SW480 (cell line): ENCODE results near the gene RHBDF2.
A peak's percentile ranks its signal among the peaks of the same experiment; 100 is the strongest.

Source experiments
- DNase-seq: peaks from one replicate; pipeline ENCODE4 v3.0.0-alpha.2; 2016; ENCODE audit warnings: low spot score

Gene RHBDF2

DNA sequence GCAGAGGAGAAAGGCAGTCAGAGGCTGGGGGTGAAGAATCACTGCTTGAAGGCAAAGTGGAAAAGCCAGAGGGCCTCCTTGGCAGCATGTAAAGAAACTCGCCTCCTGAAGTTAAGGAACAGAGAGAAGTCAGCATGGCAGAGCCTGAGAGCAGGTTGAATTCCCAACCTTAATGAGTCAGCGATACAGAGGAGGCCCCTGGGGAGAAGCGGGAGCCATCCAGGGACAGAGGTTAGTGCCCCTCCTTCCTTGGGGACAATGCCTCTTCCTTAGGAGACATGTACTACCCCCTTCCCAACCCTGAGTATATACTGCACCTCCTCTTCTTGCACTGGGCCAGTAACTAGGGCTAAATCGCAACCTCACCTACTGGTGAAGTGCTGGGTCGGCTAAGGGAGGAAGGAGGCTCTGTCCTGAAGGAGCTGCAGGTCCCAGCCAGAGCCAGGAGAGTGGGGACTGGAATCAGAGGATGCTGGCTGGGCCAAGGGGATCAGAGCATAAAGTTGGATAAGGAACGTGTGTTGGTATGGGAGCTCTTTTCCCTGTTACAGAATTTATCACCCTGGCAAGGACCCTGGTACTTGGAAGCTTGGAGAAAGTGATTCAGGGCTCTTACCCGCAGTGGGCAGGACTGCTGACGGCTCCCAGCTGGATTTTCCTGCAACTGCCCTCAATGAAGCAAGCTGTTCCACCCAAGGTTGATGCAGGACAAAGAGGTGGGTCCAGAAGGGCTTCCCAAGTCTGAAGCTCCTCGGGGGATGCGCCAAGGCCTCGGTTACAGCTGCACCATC lies 39.3 kb downstream of the RHBDF2 start:
- DNase-seq = no peak

DNA sequence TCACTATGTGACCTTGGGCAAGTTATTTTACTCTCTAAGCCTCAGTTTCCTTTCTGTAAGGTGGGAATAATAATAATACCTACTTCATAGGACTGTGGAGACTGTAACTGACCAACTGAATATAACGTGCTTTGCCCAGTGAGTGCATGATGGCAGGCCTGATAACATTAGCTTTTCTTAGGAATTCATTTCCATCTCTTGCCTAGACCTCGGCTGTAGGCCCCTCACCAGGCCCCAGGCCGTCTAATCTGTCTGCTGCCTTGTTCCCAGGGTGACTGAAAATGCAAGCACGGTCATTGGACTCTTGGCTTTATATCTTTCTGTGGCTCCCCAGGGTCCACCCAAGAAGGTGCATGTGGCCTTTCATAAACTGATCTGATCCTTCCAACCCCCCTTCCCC lies 41.5 kb downstream of the RHBDF2 start:
- no peak for DNase-seq

DNA sequence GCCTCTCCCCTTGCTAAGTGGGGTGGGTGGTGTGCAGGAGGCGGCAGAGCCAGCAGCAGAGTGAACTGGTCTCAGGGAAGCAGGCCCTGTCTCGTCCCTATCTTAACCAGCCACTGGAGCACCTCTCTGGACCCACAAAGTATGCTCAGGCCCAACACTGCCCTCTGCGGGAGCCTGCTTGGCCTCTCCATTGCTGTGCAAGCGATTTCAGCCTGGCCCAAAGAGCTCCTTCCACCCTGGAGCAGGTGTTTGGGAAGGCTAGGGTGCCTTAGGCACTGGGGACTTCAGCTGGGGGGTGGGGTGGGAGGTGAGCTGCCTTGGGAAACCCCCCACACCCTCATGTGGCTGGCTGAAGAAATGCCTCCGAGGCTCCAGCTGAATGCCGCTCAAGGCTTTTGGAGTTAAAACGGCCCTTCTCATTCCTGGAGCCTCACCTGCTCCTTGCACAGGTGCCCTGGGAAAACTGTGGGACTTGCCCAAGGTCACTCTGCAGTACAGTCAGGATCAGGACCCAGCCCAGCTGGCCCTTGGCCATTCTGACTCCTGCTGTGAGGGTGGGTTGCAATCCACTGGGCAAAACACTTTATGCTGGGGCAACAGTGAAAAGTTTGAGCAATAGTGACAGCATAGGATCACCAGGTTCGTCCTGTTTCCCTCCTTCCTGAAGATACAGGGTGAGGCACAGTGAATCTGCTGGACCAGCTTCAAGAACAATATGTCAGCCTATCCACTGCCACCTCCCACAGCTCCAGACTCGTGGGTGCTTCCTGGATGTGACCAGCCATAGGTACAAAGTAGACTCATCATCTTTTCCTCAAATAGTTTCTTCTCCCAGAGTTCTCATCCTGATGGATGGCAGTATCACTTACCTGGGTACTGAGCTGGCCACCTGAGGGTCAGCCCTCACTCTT lies 42.4 kb downstream of the RHBDF2 start:
- DNase-seq = peak; percentile 29

DNA sequence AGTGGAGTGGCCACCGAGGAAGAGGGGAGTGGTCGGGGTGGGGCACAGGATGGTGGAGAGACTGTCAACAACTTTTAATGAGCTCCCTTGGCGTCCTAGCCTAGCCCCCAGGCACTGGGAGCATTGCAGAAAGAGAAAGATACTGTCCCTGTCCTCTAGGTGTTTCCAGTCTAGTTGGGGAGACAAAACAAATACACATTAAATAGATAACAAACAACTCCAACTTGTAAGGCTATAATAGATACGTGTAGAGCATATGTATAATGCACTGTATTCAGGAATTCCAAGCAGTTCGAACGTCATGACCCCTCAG lies 47.8 kb downstream of the RHBDF2 start:
- no peak for DNase-seq

DNA sequence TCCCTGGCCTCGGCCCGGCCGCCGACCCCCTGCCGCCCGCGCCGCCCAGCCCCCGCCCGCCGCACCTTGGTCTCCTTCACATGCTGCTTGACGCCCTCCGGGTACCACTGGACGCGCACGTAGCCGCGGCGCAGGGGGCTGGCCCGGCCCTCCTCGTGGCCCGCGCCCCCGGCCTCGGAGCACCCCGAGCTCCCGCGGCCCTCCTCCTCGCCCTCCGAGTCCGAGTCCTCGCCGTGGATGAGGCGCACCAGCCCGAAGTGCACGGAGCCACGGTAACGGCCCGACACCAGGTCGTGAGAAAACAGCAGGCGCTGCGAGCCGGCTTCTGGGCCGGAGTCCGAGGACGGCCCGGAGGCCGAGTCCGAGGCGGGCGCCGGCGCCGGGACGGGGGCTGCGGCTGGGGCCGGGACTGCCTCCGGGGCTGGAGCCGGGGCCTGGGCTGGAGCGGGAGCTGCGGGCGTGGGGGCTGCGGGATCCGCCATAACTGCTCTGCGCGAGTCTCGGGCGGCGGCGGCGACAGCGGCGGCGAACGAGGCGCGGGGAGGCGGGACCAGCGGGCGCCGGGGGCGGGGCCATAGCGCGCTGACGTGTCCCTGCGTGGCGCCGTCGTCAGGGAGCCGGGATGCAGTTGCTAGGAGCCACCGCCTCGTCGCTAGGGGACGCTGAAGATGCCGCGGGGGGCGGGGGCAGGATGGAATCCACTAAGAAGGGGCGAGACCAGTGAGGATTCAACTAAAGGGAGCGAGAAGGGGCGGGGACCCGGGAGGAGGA lies 48.4 kb downstream of the RHBDF2 start, which contains the start of gene UBE2O:
UBE2O (minus strand) TSS at position 493 of the 771 bp plus-strand sequence; CDS start at position 482, 11 bp downstream.
- peak; percentile 85 for DNase-seq

DNA sequence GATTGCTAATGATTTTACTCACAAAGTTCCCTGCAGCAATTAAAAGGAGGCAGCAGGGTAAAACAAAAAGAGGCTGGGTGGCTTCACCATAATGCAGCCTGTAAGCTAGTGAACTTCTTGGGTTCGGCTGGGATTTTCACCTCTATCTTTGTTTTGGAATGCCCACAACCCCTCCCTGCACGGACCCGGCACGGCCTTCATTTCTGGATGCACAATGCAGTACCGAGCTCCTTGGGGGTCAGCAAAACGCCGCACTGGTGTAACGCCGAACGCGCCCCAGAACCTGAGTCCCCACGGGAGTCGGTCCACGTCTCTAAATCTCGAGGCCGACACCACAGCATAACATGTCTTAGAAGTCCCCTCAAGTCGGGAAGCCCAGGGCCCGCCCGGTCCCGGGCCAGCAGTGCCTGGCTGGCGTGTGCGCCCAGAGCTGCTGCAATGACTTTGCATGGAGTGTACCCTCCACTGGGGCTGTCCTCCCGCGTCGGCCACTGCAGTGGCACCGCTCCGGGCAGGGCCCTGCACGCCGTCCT lies 49.0 kb downstream of the RHBDF2 start:
- DNase-seq = no peak

DNA sequence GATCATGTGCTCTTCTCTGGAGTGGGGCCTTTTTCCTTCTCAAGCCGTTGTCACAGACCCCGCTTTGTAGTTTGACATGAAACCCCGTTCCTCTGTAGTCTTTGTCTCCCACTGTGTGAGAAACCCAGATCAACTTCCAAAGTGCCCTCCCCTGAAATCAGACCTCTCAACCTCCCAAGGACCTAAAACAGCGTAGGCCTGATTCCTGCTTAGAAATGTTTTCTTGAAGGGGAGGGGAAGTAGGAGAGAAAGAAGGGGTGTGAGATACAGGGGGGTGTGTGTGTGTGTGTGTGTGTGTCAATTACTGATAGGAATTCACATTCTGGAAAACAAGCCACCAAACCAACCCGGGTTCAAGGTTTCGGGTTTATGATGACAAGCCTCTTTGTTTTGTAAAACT lies 49.7 kb downstream of the RHBDF2 start:
- no peak for DNase-seq

DNA sequence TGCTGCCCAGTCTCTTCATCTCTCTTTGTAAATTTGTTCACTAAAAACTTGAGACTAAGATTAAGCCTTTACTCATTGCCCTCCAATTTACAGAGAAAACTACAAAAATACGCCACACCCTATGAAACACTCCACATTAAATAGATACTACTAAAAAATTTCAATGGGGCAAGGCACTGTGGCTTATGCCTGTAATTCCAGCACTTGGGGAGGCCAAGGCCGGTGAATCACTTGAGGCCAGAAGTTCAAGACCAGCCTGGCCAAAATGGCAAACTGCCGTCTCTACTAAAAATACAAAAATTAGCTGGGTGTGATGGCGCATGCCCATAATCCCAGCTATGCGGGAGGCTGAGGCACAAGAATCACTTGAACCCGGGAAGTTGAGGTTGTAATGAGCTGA lies 52.1 kb downstream of the RHBDF2 start:
- DNase-seq = no peak

DNA sequence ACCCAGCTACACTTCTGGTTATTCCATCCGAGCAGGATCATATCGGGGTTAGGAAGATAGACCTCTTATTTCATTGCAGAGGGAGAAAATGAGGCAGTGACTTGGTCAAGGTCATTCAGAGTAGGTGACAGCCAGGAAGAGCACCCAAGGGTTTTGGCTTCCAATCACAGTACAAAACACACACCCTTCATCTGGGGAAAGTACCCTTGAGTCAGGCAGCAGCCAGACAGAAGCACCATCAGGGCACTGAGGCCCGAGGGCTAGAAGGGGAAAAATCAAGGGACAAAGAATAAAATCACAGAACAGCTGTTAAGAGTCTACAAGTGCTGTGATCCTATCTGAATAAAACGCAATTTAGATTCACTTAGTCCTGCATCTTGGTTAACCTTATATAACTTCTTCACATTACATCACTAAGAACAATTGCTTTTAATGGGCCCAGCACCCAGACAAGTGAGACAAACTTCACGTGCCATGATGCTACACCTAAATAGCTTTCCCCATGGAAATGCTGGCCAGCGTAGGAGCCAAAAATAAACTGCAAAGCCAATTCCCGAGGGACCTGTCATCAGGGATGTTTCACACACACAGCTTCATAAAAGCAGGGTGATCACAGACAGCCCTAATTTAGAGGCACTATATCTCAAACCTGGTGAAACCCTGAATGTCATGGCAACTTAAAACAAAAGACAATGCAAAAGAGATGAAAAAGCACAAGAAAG lies 53.1 kb downstream of the RHBDF2 start:
- no peak for DNase-seq

DNA sequence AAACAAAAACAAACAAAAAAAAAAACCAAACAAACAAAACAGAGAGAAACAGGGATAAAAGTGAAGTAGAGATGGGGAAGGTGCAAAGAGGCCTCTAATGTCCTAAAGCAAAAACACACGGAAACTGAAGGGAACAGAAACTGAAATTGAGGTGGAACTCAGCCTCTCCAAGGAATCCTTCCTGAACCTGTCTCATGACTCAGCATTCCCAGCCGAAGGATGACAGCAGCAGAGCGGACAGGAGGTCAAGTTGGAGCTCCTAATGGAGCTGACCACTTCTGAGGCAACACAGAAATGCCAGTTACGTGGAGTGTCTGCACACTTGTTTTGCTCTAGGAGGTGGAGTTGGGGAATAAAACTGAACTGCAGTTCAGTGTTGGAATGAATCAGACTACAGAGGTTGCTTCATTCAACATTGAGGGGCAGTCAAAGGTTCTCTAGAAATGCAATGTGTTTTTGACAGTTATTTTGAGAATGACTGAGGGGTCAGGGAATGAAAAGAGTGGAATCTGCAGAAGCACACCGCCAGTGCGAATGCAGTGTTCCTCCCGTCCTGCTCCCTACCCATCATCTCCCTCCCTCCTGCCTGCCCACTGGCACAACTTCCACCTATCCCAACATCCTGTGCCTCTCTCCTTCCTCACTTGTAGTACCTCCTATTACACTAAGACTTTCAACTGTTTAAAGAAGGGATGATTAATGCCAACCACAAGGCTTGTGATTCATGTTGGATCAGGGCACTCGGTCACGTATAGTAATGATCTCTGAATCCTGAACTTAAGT lies 54.6 kb downstream of the RHBDF2 start:
- DNase-seq = peak; percentile 83

DNA sequence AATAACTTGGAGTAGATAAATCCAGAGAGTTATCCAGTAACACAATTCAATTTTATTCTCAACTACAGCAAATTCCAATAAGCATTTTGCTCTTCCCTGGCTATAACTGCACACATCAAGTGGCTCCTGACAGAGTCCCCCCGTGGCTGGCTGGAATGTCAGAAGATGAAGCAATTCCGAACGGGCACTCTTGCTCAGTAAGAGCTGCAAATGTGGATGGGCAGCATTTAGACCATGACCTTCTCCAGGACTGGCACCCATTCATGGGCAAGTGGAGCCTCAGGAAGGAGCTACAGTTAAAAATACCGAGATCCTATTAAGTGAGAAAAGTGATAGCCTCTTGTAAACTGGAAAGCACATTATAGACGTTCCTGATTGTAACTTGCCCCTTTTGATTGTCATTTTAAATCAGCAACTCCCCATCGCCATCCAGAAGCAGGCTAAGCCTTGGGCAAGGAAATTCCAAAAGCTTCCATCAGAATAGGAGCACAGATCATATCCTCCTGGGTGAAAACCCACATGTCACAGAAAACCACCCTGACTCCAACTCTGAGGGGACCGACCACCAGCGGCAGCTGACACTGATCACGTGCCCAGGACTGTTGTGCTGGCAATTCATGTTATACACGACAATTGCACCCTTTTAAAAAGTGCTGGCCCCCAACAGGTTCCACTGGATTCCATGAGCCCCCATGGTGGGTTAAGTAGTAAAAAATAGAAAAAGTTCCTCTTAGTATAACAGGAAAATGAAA lies 55.4 kb downstream of the RHBDF2 start:
- no peak for DNase-seq

DNA sequence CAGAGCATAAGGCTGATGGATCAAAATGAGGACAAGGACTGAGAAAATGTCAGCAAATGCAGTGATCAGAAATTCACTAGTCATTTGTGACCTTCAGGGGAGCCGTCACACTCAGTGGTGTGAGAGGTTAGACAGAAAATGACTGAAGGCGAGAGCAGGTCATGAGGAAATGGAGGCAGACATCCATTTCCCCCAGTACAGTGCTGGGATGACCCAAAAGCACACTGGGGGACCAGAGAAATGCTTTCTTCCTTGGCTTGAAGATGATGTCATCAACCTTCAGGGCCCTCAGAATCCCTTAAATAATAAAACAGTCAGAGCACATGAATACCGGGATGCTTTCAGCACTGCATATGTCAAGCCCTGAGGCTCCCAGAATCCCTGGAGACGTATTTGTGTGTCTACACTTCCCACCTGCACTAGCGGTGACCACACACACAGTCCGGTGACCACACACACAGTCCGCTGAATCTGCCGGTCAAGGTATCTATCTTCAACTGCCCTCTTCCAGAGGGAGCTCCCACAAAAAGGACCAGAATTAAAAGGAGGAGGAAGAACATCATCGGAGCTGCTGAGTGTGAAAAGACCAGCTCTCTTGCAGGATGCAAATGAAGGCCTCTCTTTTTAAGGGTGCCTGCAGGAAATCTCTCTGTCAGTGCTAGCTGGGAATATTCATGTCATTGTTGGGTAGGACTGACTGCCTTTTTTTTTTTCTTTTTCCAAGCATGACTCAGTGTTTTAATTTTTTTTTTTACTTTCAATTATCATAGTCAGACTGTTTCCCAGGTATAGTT lies 56.5 kb downstream of the RHBDF2 start:
- DNase-seq = no peak

DNA sequence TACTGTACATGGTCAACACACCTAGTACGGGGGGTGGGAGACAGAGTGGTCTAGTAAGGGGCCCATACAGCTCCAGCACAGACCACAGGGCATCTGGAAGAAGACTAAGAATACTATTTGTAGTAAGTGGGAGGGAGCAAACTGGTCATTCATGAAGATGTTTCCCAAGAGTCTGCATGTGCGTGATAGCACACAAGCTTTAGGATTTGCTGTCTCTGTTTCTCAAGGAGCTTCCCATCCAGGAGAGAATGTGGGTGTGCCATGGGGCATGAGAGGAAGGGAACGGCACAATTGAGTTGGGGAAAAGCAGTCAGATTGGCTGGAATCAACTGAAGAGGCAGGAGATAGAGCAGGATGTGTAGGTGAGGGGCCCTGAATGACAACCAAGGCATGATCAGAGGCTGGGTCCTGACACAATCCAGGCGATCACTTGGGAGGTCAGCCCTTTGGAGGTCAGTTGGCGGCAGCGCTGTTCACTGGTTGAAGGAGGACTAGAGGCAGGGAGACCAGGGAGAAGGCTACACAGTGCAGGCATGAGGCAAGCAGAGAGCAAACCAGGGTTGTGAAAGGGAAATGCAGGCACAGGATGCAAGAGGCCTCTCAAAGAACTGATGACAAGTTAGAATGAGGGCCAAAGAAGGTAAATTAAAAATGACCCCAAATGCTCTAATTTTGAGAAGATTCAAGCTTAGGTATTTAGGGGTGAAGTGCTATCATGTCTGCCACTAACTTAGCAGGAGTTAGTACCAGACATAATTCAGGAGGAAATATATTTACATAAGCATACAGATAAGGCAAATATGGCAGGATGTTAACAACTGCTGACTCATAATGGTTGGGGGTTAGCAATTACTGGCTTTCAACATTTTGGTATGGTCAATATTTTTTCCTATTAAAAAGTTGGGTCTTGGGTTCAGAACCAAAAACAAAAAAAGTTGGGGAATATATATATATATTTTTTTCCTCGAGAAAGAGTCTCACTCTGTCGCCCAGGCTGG lies 58.6 kb downstream of the RHBDF2 start:
- DNase-seq = no peak

DNA sequence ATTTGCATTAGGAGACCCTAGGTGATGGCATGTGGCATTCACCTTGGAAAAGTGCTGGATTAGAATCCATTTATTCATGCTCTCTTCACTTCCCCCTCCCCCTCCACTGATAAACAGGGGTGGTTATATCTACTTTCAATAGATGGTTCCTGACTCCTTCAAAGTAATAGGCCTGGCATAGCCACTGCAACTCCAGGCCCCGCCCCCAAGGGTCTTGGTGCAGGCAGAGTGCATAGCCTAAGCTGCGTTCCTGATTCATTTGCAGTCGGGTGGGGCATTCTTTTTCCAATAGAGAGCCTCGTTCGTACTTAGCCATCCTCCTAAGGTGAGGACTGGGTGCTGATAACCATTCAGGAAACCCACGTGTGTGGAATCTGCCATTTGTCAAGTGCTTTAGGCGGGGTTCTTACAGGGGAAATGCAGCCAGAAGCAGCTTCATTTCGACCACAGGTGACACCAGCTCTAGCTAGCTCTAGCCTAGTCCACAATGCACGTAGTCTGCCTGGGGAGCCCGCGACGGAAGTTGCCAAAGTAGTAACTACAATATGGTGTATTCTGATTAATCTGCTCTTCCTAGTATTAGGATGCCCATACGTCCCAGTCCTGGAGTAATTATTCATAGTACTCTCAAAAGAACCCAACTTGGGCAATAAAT lies 59.4 kb downstream of the RHBDF2 start:
- no peak for DNase-seq

DNA sequence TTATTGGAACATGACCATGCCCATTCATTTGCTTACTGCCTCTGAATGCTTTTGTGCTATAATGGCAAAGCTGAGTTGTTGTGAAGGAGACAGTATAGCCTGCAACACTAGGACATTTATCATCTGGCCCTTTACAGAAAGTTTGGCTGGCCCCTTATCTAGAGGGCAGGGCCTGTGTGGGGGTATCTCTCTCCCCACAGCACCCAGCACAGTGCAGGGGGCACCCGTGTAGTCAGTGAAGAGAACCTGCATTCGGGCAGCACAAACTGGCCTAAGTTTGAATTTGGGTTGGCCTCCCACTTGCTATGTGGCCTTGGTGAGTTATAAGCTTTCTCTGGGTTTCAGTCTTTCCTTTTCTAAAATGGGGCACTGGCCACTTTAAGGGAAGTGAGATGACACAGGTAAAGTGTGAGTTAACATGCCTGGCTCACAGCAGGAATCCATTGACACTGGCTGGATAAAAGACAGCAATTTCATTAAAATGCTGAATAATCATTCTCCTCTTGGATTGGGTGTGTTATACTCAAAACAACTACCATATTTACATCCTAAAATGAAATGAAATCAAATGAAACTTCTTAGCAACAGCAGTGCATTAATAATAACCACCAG lies 60.4 kb downstream of the RHBDF2 start:
- no peak for DNase-seq

DNA sequence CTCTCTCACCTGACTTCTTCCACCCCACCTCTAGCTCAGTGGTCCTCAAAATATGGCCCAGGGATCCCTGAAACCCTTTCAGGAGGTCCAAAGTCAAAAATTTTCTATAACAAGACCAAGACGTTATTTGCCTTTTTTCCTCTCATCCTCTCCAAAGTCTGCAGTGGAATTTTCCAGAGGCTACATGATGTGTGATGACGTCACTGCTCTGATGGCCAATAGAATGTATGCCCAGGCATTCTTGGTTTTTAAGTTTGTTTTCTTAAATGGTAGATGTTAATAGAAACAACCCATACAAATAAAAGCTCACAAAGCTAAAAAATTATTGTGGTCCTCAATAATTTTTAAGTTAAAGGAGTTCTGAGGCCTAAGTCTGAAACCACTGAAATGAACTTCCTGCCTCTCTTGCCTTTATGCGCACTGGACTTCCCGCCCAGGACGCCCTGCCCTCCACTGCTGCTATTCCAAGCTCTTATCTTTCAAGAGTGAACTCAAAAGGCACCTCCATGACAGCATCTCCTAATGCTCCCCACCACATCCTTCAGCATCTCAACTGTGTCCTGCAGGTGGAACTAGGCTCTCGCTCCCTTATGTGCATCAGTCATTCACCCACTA lies 61.8 kb downstream of the RHBDF2 start:
- DNase-seq = no peak
